ENCODE data around the gene NUP133.

NUP133 gene

GRCh38 chr1:229537894-229538293 is 29.8 kb upstream of the NUP133 start:
- Histone ChIP-seq H3K79me1 (ENCODE audit: low read length) (no peaks in the 10 kb centered on the region), H2BK15ac (replicated peaks; ENCODE audit: low read depth) (no peak overlapping the region), H3K9ac (ENCODE audit: low read length) (no peak overlapping the region), H3K4me3 (ENCODE audit: low read length) (no peak overlapping the region), H2BK120ac (ENCODE audit: low read depth, low read length) (no peak overlapping the region), H3K4me2 (ENCODE audit: low read length) (no peak overlapping the region), H3K79me2 (ENCODE audit: control insufficient read depth, insufficient read depth, low read length) (no peaks in the 10 kb centered on the region), H4K8ac (ENCODE audit: low read depth, low read length) (no peak overlapping the region), H3K36me3 (ENCODE audit: control insufficient read depth, insufficient read depth, low read length) (peaks cover 3% of the 10 kb centered on the region), H3K56ac (ENCODE audit: low read length) (no peak overlapping the region), H2AK5ac (ENCODE audit: low read length) (no peak overlapping the region), H4K5ac (ENCODE audit: low read length) (no peak overlapping the region), H3K4ac (ENCODE audit: low read depth, low read length) (no peak overlapping the region), H2BK5ac (ENCODE audit: low read length) (no peak overlapping the region), H3K4me1 (ENCODE audit: control insufficient read depth, low read depth, low read length) (no peaks in the 10 kb centered on the region), H3K23ac (ENCODE audit: low read length) (no peak overlapping the region), H3K27ac (ENCODE audit: low read depth, low read length) (no peak overlapping the region), H3K27me3 (ENCODE audit: insufficient read depth, low read length, poor library complexity) (no peaks in the 10 kb centered on the region), H3K18ac (ENCODE audit: low read length) (no peak overlapping the region)
- no peak for DNase-seq
- no CpG with 5 or more reads among the region's 4 CpGs for WGBS (ENCODE audit: extremely low coverage, insufficient coverage, low lambda C conversion rate)

GRCh38 chr1:229536982-229537381 is 28.8 kb upstream of the NUP133 start:
- Histone ChIP-seq H3K27me3 (ENCODE audit: insufficient read depth, low read length, poor library complexity) (no peaks in the 10 kb centered on the region), H2BK120ac (ENCODE audit: low read depth, low read length) (no peak overlapping the region), H3K18ac (ENCODE audit: low read length) (no peak overlapping the region), H4K8ac (ENCODE audit: low read depth, low read length) (no peak overlapping the region), H3K27ac (ENCODE audit: low read depth, low read length) (no peak overlapping the region), H3K56ac (ENCODE audit: low read length) (no peak overlapping the region), H2BK5ac (ENCODE audit: low read length) (no peak overlapping the region), H3K4me2 (ENCODE audit: low read length) (no peak overlapping the region), H2AK5ac (ENCODE audit: low read length) (no peak overlapping the region), H3K23ac (ENCODE audit: low read length) (no peak overlapping the region), H3K79me2 (ENCODE audit: control insufficient read depth, insufficient read depth, low read length) (no peaks in the 10 kb centered on the region), H2BK15ac (replicated peaks; ENCODE audit: low read depth) (no peak overlapping the region), H4K5ac (ENCODE audit: low read length) (no peak overlapping the region), H3K79me1 (ENCODE audit: low read length) (no peaks in the 10 kb centered on the region), H3K9ac (ENCODE audit: low read length) (no peak overlapping the region), H3K4ac (ENCODE audit: low read depth, low read length) (no peak overlapping the region), H3K36me3 (ENCODE audit: control insufficient read depth, insufficient read depth, low read length) (peaks cover 3% of the 10 kb centered on the region), H3K4me1 (ENCODE audit: control insufficient read depth, low read depth, low read length) (no peaks in the 10 kb centered on the region), H3K4me3 (ENCODE audit: low read length) (no peak overlapping the region)
- no peak for DNase-seq

- Histone ChIP-seq H3K27ac (ENCODE audit: low read depth, low read length) (no peak overlapping the region), H3K23ac (ENCODE audit: low read length) (no peak overlapping the region), H3K79me1 (ENCODE audit: low read length) (no peaks in the 10 kb centered on the region), H3K4me2 (ENCODE audit: low read length) (no peak overlapping the region), H3K18ac (ENCODE audit: low read length) (no peak overlapping the region), H2BK120ac (ENCODE audit: low read depth, low read length) (no peak overlapping the region), H2BK15ac (replicated peaks; ENCODE audit: low read depth) (no peak overlapping the region), H2AK5ac (ENCODE audit: low read length) (no peak overlapping the region), H3K27me3 (ENCODE audit: insufficient read depth, low read length, poor library complexity) (no peaks in the 10 kb centered on the region), H2BK5ac (ENCODE audit: low read length) (no peak overlapping the region), H3K56ac (ENCODE audit: low read length) (no peak overlapping the region), H4K8ac (ENCODE audit: low read depth, low read length) (no peak overlapping the region), H4K5ac (ENCODE audit: low read length) (no peak overlapping the region), H3K4me1 (ENCODE audit: control insufficient read depth, low read depth, low read length) (no peaks in the 10 kb centered on the region), H3K36me3 (ENCODE audit: control insufficient read depth, insufficient read depth, low read length) (peaks cover 3% of the 10 kb centered on the region), H3K79me2 (ENCODE audit: control insufficient read depth, insufficient read depth, low read length) (no peaks in the 10 kb centered on the region), H3K4ac (ENCODE audit: low read depth, low read length) (no peak overlapping the region), H3K9ac (ENCODE audit: low read length) (no peak overlapping the region), H3K4me3 (ENCODE audit: low read length) (no peak overlapping the region)
- no peak for DNase-seq
These were observed 27.1 kb upstream of the NUP133 start for GRCh38 chr1:229535230-229535629.

- Histone ChIP-seq H3K18ac (ENCODE audit: low read length) (no peak overlapping the region), H3K9ac (ENCODE audit: low read length) (no peak overlapping the region), H3K27me3 (ENCODE audit: insufficient read depth, low read length, poor library complexity) (no peaks in the 10 kb centered on the region), H2AK5ac (ENCODE audit: low read length) (no peak overlapping the region), H3K79me1 (ENCODE audit: low read length) (no peaks in the 10 kb centered on the region), H3K23ac (ENCODE audit: low read length) (no peak overlapping the region), H2BK15ac (replicated peaks; ENCODE audit: low read depth) (no peak overlapping the region), H2BK5ac (ENCODE audit: low read length) (no peak overlapping the region), H3K4me3 (ENCODE audit: low read length) (no peak overlapping the region), H3K79me2 (ENCODE audit: control insufficient read depth, insufficient read depth, low read length) (no peaks in the 10 kb centered on the region), H3K36me3 (ENCODE audit: control insufficient read depth, insufficient read depth, low read length) (peaks cover 3% of the 10 kb centered on the region), H3K4ac (ENCODE audit: low read depth, low read length) (no peak overlapping the region), H3K4me2 (ENCODE audit: low read length) (no peak overlapping the region), H4K5ac (ENCODE audit: low read length) (no peak overlapping the region), H3K56ac (ENCODE audit: low read length) (no peak overlapping the region), H3K4me1 (ENCODE audit: control insufficient read depth, low read depth, low read length) (no peaks in the 10 kb centered on the region), H2BK120ac (ENCODE audit: low read depth, low read length) (no peak overlapping the region), H4K8ac (ENCODE audit: low read depth, low read length) (no peak overlapping the region), H3K27ac (ENCODE audit: low read depth, low read length) (no peak overlapping the region)
- no CpG with 5 or more reads among the region's 6 CpGs for WGBS (ENCODE audit: extremely low coverage, insufficient coverage, low lambda C conversion rate)
- DNase-seq = no peak
These were observed 23.2 kb upstream of the NUP133 start for GRCh38 chr1:229531326-229531725.

- H3K4me1 ChIP-seq (ENCODE audit: control insufficient read depth, low read depth, low read length) = no peaks in the 10 kb centered on the region
- DNase-seq = no peak
- H2BK120ac ChIP-seq (ENCODE audit: low read depth, low read length) = no peak overlapping the region
- H2AK5ac ChIP-seq (ENCODE audit: low read length) = no peak overlapping the region
- no peak overlapping the region for H4K8ac ChIP-seq (ENCODE audit: low read depth, low read length)
- H3K79me2 ChIP-seq (ENCODE audit: control insufficient read depth, insufficient read depth, low read length) = no peaks in the 10 kb centered on the region
- H3K56ac ChIP-seq (ENCODE audit: low read length) = no peak overlapping the region
- H3K9ac ChIP-seq (ENCODE audit: low read length) = no peak overlapping the region
- no peak overlapping the region for H3K27ac ChIP-seq (ENCODE audit: low read depth, low read length)
- no peak overlapping the region for H3K4ac ChIP-seq (ENCODE audit: low read depth, low read length)
- peaks cover 3% of the 10 kb centered on the region for H3K36me3 ChIP-seq (ENCODE audit: control insufficient read depth, insufficient read depth, low read length)
- no peaks in the 10 kb centered on the region for H3K79me1 ChIP-seq (ENCODE audit: low read length)
- no peaks in the 10 kb centered on the region for H3K27me3 ChIP-seq (ENCODE audit: insufficient read depth, low read length, poor library complexity)
- H2BK15ac ChIP-seq (replicated peaks; ENCODE audit: low read depth) = no peak overlapping the region
- H3K18ac ChIP-seq (ENCODE audit: low read length) = no peak overlapping the region
- H4K5ac ChIP-seq (ENCODE audit: low read length) = no peak overlapping the region
- no peak overlapping the region for H3K4me3 ChIP-seq (ENCODE audit: low read length)
- no CpG with 5 or more reads among the region's 7 CpGs for WGBS (ENCODE audit: extremely low coverage, insufficient coverage, low lambda C conversion rate)
- H3K4me2 ChIP-seq (ENCODE audit: low read length) = no peak overlapping the region
- H3K23ac ChIP-seq (ENCODE audit: low read length) = no peak overlapping the region
- no peak overlapping the region for H2BK5ac ChIP-seq (ENCODE audit: low read length)
These were observed 21.5 kb upstream of the NUP133 start for GRCh38 chr1:229529639-229530038.

GRCh38 chr1:229526695-229527094 is 18.6 kb upstream of the NUP133 start:
- no peak overlapping the region for H3K56ac ChIP-seq (ENCODE audit: low read length)
- H3K4me3 ChIP-seq (ENCODE audit: low read length) = no peak overlapping the region
- no peak overlapping the region for H3K23ac ChIP-seq (ENCODE audit: low read length)
- no peaks in the 10 kb centered on the region for H3K79me1 ChIP-seq (ENCODE audit: low read length)
- H3K4ac ChIP-seq (ENCODE audit: low read depth, low read length) = no peak overlapping the region
- no peak overlapping the region for H4K5ac ChIP-seq (ENCODE audit: low read length)
- no peak overlapping the region for H3K27ac ChIP-seq (ENCODE audit: low read depth, low read length)
- H2BK5ac ChIP-seq (ENCODE audit: low read length) = no peak overlapping the region
- no peaks in the 10 kb centered on the region for H3K4me1 ChIP-seq (ENCODE audit: control insufficient read depth, low read depth, low read length)
- H4K8ac ChIP-seq (ENCODE audit: low read depth, low read length) = no peak overlapping the region
- peaks cover 5% of the 10 kb centered on the region for H3K36me3 ChIP-seq (ENCODE audit: control insufficient read depth, insufficient read depth, low read length)
- no peak overlapping the region for H2AK5ac ChIP-seq (ENCODE audit: low read length)
- no peak overlapping the region for H3K18ac ChIP-seq (ENCODE audit: low read length)
- DNase-seq = no peak
- H2BK15ac ChIP-seq (replicated peaks; ENCODE audit: low read depth) = no peak overlapping the region
- no peak overlapping the region for H3K9ac ChIP-seq (ENCODE audit: low read length)
- no peaks in the 10 kb centered on the region for H3K27me3 ChIP-seq (ENCODE audit: insufficient read depth, low read length, poor library complexity)
- WGBS (ENCODE audit: extremely low coverage, insufficient coverage, low lambda C conversion rate) = no CpG with 5 or more reads among the region's 1 CpG
- H3K4me2 ChIP-seq (ENCODE audit: low read length) = no peak overlapping the region
- no peak overlapping the region for H2BK120ac ChIP-seq (ENCODE audit: low read depth, low read length)
- no peaks in the 10 kb centered on the region for H3K79me2 ChIP-seq (ENCODE audit: control insufficient read depth, insufficient read depth, low read length)

Measured in mesendoderm (in vitro differentiated cells).